VCaP (cell line): ENCODE results near the gene SNX18.
"Not testable (repeated sequence)": the region's sequence is repeated elsewhere in the genome, so short reads cannot be mapped to it uniquely, and the experiment has no call there.

ENCODE experiments used
- H3K27ac ChIP-seq: fragments of 450-650 bp; 2 replicates; pipeline ENCODE4 v1.5.1; 2017
- CTCF ChIP-seq: fragments of 450-650 bp; conservative IDR thresholded peaks from 2 replicates; pipeline ENCODE4 v1.5.1; 2017; ENCODE audit warnings: mild to moderate bottlenecking, moderate library complexity

Gene SNX18

GRCh38 chr5:54535149-54535844, 17.7 kb downstream of the SNX18 start:
- TF ChIP-seq CTCF, result no peak

GRCh38 chr5:54536375-54536774, 18.8 kb downstream of the SNX18 start:
- H3K27ac ChIP-seq, result not testable (repeated sequence)

More at GRCh38 chr5:54535149-54535844, 17.7 kb downstream of the SNX18 start:
- H3K27ac ChIP-seq, result no peak overlapping the region

- not testable (repeated sequence) for H3K27ac ChIP-seq
Observed at GRCh38 chr5:54536861-54537260, 19.3 kb downstream of the SNX18 start.

GRCh38 chr5:54537725-54538124, 20.2 kb downstream of the SNX18 start:
- no peak overlapping the region for H3K27ac ChIP-seq
- TF ChIP-seq CTCF, result no peak

- no peak for TF ChIP-seq CTCF
- no peak overlapping the region for H3K27ac ChIP-seq
Observed at GRCh38 chr5:54538156-54538555, 20.6 kb downstream of the SNX18 start.

GRCh38 chr5:54539001-54539400, 21.4 kb downstream of the SNX18 start:
- TF ChIP-seq CTCF, result no peak
- no peak overlapping the region for H3K27ac ChIP-seq

GRCh38 chr5:54540286-54540685, 22.7 kb downstream of the SNX18 start:
- no peak for TF ChIP-seq CTCF
- H3K27ac ChIP-seq, result no peak overlapping the region

- TF ChIP-seq CTCF, result no peak
- no peak overlapping the region for H3K27ac ChIP-seq
Observed at GRCh38 chr5:54541823-54542783, 24.5 kb downstream of the SNX18 start.
